GM12801 (cell line): ENCODE measurements around the gene CCDC83.

Experiments
- TF ChIP-seq, protein P1 (sequence below): IDR thresholded peaks from one replicate; pipeline ENCODE4 v1.5.1; 2011; ENCODE audit warnings: control low read depth; ENCODE audit not compliant: insufficient read length; ENCODE audit errors: extremely low read depth

Gene CCDC83

DNA sequence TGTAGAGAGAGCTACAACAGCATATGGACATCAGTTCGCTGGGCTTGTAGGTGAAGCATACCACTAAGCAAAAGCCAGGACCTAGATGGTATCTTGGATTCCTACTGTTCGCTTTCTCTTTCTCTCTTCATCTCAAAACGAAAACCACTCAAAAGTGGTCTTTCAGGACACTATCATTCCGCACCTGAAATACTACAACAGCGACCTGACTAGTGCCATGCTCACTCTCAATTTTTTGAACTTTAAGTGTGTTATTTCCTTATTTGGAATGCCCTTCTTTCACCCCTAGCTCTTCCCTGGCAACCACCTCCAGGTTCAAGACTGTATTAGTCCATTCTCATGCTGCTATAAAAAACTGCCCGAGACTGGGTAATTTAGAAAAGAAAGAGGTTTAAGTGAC, 59.2 kb downstream of the CCDC83 start:
- TF ChIP-seq, protein P1, sequence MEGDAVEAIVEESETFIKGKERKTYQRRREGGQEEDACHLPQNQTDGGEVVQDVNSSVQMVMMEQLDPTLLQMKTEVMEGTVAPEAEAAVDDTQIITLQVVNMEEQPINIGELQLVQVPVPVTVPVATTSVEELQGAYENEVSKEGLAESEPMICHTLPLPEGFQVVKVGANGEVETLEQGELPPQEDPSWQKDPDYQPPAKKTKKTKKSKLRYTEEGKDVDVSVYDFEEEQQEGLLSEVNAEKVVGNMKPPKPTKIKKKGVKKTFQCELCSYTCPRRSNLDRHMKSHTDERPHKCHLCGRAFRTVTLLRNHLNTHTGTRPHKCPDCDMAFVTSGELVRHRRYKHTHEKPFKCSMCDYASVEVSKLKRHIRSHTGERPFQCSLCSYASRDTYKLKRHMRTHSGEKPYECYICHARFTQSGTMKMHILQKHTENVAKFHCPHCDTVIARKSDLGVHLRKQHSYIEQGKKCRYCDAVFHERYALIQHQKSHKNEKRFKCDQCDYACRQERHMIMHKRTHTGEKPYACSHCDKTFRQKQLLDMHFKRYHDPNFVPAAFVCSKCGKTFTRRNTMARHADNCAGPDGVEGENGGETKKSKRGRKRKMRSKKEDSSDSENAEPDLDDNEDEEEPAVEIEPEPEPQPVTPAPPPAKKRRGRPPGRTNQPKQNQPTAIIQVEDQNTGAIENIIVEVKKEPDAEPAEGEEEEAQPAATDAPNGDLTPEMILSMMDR: no peak

DNA sequence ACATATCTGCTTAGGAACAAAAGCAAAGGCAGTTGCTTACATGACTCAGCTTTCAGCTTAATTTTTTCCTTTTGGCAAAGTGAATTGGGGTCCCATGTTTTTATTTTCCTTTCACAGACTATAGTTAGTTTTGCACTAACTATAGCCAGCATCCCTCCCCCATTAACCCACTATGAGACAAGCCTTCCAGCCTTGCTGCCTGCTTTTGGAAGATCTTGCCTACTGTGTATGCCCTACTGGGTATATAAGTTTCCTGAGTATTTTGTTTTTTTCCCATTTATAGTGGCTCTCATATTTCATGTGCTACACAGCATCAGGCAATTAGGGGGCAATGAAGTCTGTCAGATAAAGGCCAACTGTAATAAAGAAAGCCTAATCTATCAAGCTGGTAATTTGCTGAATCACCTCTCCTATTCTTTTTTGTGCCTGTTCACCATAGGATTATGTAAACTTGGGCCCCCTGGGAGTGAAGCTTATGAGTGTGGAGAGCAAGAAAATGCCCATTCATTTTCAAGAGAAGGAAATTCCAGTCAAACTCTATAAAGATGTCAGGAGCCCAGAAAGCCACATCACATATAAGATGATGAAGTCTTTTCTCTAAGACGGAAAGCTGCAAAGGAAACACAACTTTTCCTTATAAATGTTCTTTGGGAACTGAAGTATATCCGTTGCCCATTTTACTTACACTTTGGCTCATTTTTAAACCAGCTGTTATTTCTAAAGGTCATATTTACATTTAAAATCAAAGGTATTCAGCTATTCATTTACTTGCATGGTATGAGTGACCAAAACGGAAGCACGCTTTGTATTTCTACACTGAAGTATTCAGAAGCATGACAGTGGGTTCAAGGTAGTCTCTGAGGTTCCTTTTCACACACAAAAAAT, 64.0 kb downstream of the CCDC83 start:
- TF ChIP-seq, protein P1: no peak

DNA sequence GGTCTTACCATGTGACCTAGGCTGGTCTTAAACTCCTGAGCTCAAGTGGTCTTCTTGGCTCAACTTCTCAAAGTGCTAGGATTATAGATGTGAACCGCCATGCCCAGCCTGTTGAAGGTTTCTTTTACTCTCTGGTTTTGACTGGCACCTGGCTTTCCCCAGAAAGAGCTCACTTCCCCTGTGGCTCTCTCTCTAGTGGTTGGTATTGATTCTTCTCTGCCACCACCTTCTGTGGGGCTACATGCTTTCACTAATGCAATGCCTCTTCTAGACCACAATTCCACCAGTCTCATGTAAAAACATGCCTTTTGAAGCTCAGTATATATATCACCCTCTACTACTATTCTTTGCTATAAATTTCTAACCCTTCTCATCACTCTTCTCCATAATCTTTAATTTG, 67.2 kb downstream of the CCDC83 start:
- TF ChIP-seq, protein P1: no peak

DNA sequence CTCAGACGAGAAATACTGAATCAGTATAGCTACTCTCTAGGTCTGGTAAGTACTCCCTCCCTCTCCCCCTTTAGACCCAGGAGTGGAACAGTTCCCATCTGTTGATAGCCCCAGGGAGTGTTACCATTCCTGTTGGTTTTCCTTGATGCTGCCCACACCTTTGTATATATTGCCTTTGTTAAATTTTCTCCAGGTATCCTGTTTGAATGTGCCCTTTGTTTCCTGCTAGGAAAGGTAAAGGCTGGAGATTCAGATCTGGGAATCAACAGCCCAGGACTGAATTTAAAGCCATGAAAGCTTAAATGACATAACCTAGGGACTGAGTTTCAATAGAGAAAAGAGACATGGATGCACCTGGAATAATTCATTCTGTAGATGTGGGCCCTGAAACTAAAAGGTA, 68.3 kb downstream of the CCDC83 start:
- TF ChIP-seq, protein P1: no peak

DNA sequence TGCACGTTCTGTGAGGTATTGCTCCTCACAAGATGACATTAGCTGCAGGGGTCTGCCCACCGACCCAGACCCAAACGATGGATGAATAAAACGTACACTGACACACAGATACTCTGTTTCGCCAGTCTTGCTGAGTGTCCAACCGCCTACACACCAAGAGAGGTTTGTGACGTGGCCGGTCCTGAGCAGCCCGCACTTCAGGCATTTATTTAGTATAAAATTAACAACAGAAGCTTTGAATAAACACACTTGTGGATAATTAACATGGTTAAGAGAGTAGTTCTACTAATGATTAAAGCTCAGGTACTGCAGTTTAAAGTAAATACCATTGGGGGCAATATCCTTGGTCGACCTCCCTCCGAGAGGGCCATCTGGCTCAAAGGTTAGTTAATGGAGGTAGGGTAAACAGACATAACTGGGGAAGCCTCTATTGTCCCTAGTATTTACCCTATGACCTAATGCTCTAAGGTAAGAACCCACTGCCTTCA, 75.7 kb downstream of the CCDC83 start:
- TF ChIP-seq, protein P1: no peak

DNA sequence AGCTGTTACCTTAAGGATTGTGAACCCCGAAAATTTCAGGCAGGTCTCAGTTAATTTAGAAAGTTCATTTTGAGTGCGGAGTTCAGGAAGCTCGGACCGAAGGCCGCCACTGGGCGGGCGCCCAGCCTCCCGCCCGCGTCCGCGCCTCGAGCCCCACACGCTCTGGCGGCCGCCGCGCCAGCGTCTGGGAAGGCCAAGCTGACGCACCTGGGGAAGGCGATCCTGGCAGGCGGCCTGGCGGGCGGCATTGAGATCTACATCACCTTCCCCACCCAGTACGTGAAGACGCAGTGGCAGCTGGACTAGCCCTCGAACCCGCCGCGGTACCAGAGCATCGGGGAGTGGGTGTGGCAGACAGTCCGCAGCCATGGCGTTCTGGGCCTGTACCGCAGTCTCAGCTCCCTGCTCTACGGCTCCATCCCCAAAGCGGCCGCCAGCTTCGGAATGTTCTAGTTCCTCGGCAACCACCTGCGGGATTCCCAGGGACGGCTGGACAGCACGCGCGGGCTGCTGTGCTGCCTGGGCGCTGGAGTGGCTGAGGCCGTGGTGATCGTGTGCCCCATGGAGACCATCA, 79.5 kb downstream of the CCDC83 start:
- TF ChIP-seq, protein P1: no peak

DNA sequence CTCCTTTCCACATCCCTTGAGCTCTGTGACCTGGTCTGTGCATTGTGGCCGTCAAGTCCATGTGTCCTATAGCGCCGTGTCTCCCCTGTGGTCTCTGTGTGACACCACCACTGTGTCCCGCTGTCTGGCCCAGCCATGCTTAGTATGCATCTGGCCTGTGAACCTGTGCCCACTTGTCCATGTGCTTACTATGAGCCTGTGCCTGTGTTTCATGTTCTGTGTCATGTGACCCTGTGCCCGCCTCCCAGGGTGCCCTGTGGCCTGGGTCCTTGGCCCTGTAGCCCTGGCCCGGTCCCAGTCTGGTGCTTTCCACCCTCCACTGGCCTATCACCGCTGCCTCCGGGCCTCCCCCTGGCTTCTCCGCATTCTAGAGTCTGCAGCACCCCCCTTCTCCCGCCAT, 80.6 kb downstream of the CCDC83 start:
- TF ChIP-seq, protein P1: no peak
